ENCODE data around the gene COX7A2L.

- TF ChIP-seq CTCF (IDR thresholded peaks at IDR 0.05; ENCODE audit: insufficient read depth, low read length, poor library complexity, severe bottlenecking), result no peak
- TF ChIP-seq EZH2phosphoT487 (conservative IDR thresholded peaks at IDR 0.05; ENCODE audit: low read length), result no peak
Measured at GRCh38 chr2:42390401-42390969, 29.5 kb upstream of the COX7A2L start.

Measured in SU-DHL-6 (cell line).